DND-41 (cell line): ENCODE results near the gene WNK2.

Experiments used
- ATAC-seq: fragments of 200-7000 bp; cut with Tn5 transposase; 3 replicates; pipeline ENCODE4 v1.9.1; 2021; ENCODE audit warnings: low read depth; ENCODE audit not compliant: insufficient read depth
- DNase-seq: peaks from one replicate; pipeline ENCODE4 v3.0.0-alpha.2; 2020
- H2AFZ ChIP-seq: 2 replicates; pipeline ENCODE4 v1.6.0; 2012; ENCODE audit warnings: low read depth, low read length
- H3K27ac ChIP-seq: 2 replicates; pipeline ENCODE4 v1.5.1; 2012; ENCODE audit warnings: low read length, inconsistent platforms
- H3K27me3 ChIP-seq: fragments of 200-600 bp; sonication (generic); 2 replicates; pipeline ENCODE4 v1.6.0; 2012; ENCODE audit warnings: low read length, mild to moderate bottlenecking, inconsistent platforms; ENCODE audit not compliant: insufficient read depth, poor library complexity
- H3K36me3 ChIP-seq: 2 replicates; pipeline ENCODE4 v1.5.1; 2012; ENCODE audit warnings: low read length, inconsistent platforms; ENCODE audit not compliant: insufficient read depth
- H3K4me1 ChIP-seq: 2 replicates; pipeline ENCODE4 v1.5.1; 2012; ENCODE audit warnings: mild to moderate bottlenecking, low read length; ENCODE audit not compliant: insufficient read depth
- H3K4me2 ChIP-seq: 2 replicates; pipeline ENCODE4 v1.6.0; 2012; ENCODE audit warnings: mild to moderate bottlenecking, moderate library complexity, low read length, inconsistent platforms; ENCODE audit not compliant: insufficient read depth
- H3K4me3 ChIP-seq, 2 experiments: fragments of 200-600 bp in 1 of 2; shearing (Covaris generic) in 1 of 2; 2 replicates each; pipeline ENCODE4 v1.5.1; 2012 to 2016; ENCODE audit warnings: inconsistent platforms in 2 of 2, low read length in 2 of 2, mild to moderate bottlenecking in 2 of 2, low read depth in 1 of 2, moderate library complexity in 1 of 2
- H3K79me2 ChIP-seq: 2 replicates; pipeline ENCODE4 v1.6.0; 2012; ENCODE audit warnings: low read length, inconsistent platforms; ENCODE audit not compliant: insufficient read depth
- H3K9ac ChIP-seq: 2 replicates; pipeline ENCODE4 v1.6.0; 2012; ENCODE audit warnings: low read depth, mild to moderate bottlenecking, inconsistent platforms, low read length, moderate library complexity
- H3K9me3 ChIP-seq: 2 replicates; pipeline ENCODE4 v1.5.1; 2012; ENCODE audit warnings: low read length, moderate library complexity, mild to moderate bottlenecking, inconsistent platforms; ENCODE audit not compliant: insufficient read depth, severe bottlenecking
- H4K20me1 ChIP-seq: 2 replicates; pipeline ENCODE4 v1.6.0; 2012; ENCODE audit warnings: low read length; ENCODE audit not compliant: insufficient read depth
- CTCF ChIP-seq: IDR thresholded peaks from 2 replicates; pipeline ENCODE4 v1.5.1; 2012; ENCODE audit warnings: borderline replicate concordance, low read length, moderate library complexity, mild to moderate bottlenecking; ENCODE audit not compliant: poor library complexity, severe bottlenecking; ENCODE audit errors: extremely low read depth
- EZH2 ChIP-seq: IDR thresholded peaks from 3 replicates; pipeline ENCODE4 v1.6.1; 2012; ENCODE audit warnings: borderline replicate concordance, low read depth, mild to moderate bottlenecking, moderate library complexity, low read length, inconsistent platforms; ENCODE audit not compliant: severe bottlenecking

Gene WNK2

GRCh38 chr9:93194221-93194625, 10.3 kb downstream of the WNK2 start:
- no peak for ATAC-seq
- Histone ChIP-seq H3K27ac (no peak overlapping the region), H2AFZ (no peak overlapping the region), H4K20me1 (no peaks in the 10 kb centered on the region), H3K4me2 (no peak overlapping the region), H3K4me1 (no peaks in the 10 kb centered on the region), H3K9ac (no peak overlapping the region), H3K9me3 (no peaks in the 10 kb centered on the region), H3K79me2 (no peaks in the 10 kb centered on the region), H3K4me3 (no peak overlapping the region), H3K27me3 (no peaks in the 10 kb centered on the region), H3K36me3 (no peaks in the 10 kb centered on the region)
- no peak for DNase-seq
- TF ChIP-seq CTCF, result no peak
- TF ChIP-seq EZH2, result no peak

- Histone ChIP-seq H4K20me1 (no peaks in the 10 kb centered on the region), H3K27ac (no peak overlapping the region), H3K4me3 (no peak overlapping the region), H3K27me3 (no peaks in the 10 kb centered on the region), H3K9ac (no peak overlapping the region), H3K9me3 (no peaks in the 10 kb centered on the region), H3K79me2 (no peaks in the 10 kb centered on the region), H3K4me2 (no peak overlapping the region), H2AFZ (no peak overlapping the region), H3K36me3 (no peaks in the 10 kb centered on the region), H3K4me1 (no peaks in the 10 kb centered on the region)
- ATAC-seq (no peak), DNase-seq (no peak)
- TF ChIP-seq EZH2, result no peak
- no peak for TF ChIP-seq CTCF
Observed at GRCh38 chr9:93194641-93195040, 10.7 kb downstream of the WNK2 start.

GRCh38 chr9:93196096-93197055, 12.4 kb downstream of the WNK2 start:
- Histone ChIP-seq H4K20me1 (no peaks in the 10 kb centered on the region), H3K27ac (no peak overlapping the region), H3K9ac (no peak overlapping the region), H3K79me2 (no peaks in the 10 kb centered on the region), H3K27me3 (no peaks in the 10 kb centered on the region), H3K9me3 (no peaks in the 10 kb centered on the region), H3K4me3 (no peak overlapping the region), H3K36me3 (no peaks in the 10 kb centered on the region), H3K4me1 (no peaks in the 10 kb centered on the region), H3K4me2 (no peak overlapping the region), H2AFZ (no peak overlapping the region)
- ATAC-seq (no peak), DNase-seq (no peak)
- TF ChIP-seq CTCF, result no peak
- no peak for TF ChIP-seq EZH2
